Sigmoid colon (tissue), 7 donors: ENCODE data around the gene CDHR3. TPM values are rescaled to one million over a fixed set of nuclear protein-coding genes. Genes with fewer than 3 reads are reported as not detected.

Experiments used
- DNase-seq: peaks from one replicate; pipeline ENCODE4 v3.0.0-alpha.2; 2019
- H3K27ac ChIP-seq, 4 donors: fragments of 200-600 bp; sonication (generic); one replicate each; pipeline ENCODE4 v1.5.1; 2016 to 2019; ENCODE audit warnings: mild to moderate bottlenecking in 1 of 4
- H3K27me3 ChIP-seq, 3 donors: fragments of 200-600 bp; sonication (generic); one replicate each; pipeline ENCODE4 v1.5.1; 2019; ENCODE audit warnings: mild to moderate bottlenecking in 1 of 3
- H3K36me3 ChIP-seq, 4 donors: fragments of 200-600 bp; sonication (generic); one replicate each; pipeline ENCODE4 v1.5.1; 2016 to 2019
- H3K4me1 ChIP-seq, 4 donors: fragments of 200-600 bp; sonication (generic); one replicate each; pipeline ENCODE4 v1.5.1; 2017 to 2019
- H3K4me3 ChIP-seq, 4 donors: fragments of 200-600 bp; sonication (generic); one replicate each; pipeline ENCODE4 v1.5.1; 2017 to 2019; ENCODE audit warnings: mild to moderate bottlenecking in 2 of 4, moderate library complexity in 1 of 4
- H3K9me3 ChIP-seq, 4 donors: fragments of 200-600 bp in 3 of 4; sonication (generic) in 3 of 4; one replicate each; pipeline versions ENCODE4 v1.5.1 to v1.6.1; 2013 to 2019
- CTCF ChIP-seq, 4 experiments: fragments of 450-650 bp in 3 of 4; fragments of 200-600 bp in 1 of 4; IDR thresholded peaks; one replicate each; pipeline ENCODE4 v1.5.1; 2016 to 2019; ENCODE audit warnings: antibody characterized with exemption in 4 of 4, mild to moderate bottlenecking in 3 of 4, moderate library complexity in 2 of 4
- EP300 ChIP-seq, 4 donors: sonication (generic); formaldehyde crosslinking; IDR thresholded peaks; one replicate each; pipeline ENCODE4 v1.6.1; 2017; ENCODE audit warnings: antibody characterized with exemption in 4 of 4
- POLR2A ChIP-seq, 2 donors: fragments of 450-650 bp; IDR thresholded peaks; one replicate each; pipeline ENCODE4 v1.6.1; 2016; ENCODE audit warnings: antibody characterized with exemption in 2 of 2, mild to moderate bottlenecking in 2 of 2, moderate library complexity in 2 of 2
- POLR2AphosphoS5 ChIP-seq, 4 donors: sonication (generic); formaldehyde crosslinking; IDR thresholded peaks; one replicate each; pipeline ENCODE4 v1.6.1; 2017; ENCODE audit warnings: antibody characterized with exemption in 4 of 4
- WGBS, 2 donors: extraction: QIAGEN DNeasy Blood & Tissue Kit; methylation state at CpG; one replicate each; pipeline ENCODE4 v1.1.7; 2013; 5-methylcytosine and 5-hydroxymethylcytosine counted together
- intact Hi-C: fragments of 100-400 bp; cut with DNase I; formaldehyde crosslinking; loops from one replicate; pipeline ENCODE4 v1.15.1; 2023
- polyA plus RNA-seq, 3 donors: library from polyadenylated mRNA; stranded (reverse); fragments of 200-250 nt; gene quantifications; one replicate each; pipeline ENCODE4 v1.2.3, GENCODE V29; 2013
- total RNA-seq, 4 donors: library from RNA; depleted of rRNA; stranded (reverse); fragments of >200 nt; gene quantifications; one replicate each; pipeline ENCODE4 v1.1.0, GENCODE V29; 2016
- donor health status: healthy with polysubstance abuse.
- donor health status: Bipolar disorder and iron deficiency.
- donor health status: healthy.

The CDHR3 gene
- total and polyA plus RNA-seq, 7 donors = 2.2 to 21.3 (median 3.7) TPM

GRCh38 chr7:106021151-106022067 is 58.3 kb downstream of the CDHR3 start:
- TF ChIP-seq POLR2A (IDR thresholded peaks at IDR 0.05) = no peak
- TF ChIP-seq POLR2AphosphoS5 (IDR thresholded peaks at IDR 0.05) = no peak
- no peak for TF ChIP-seq EP300 (IDR thresholded peaks at IDR 0.05)
- no peak for TF ChIP-seq CTCF (IDR thresholded peaks at IDR 0.05)
- H3K27ac ChIP-seq = peak overlapping the region in 3 of 4 donors; percentile 51 to 63 (median 54)
- H3K4me3 ChIP-seq = no peak overlapping the region
- WGBS, 2 donors = 87 to 92% methylated on average over 11 of the region's 11 CpGs
- no peaks in the 10 kb centered on the region for H3K36me3 ChIP-seq
- DNase-seq = no peak
- intact Hi-C loops = no loop called here
- H3K4me1 ChIP-seq = peaks cover 0 to 13% (median 10%) of the 10 kb centered on the region in 4 donors
- H3K27me3 ChIP-seq = no peaks in the 10 kb centered on the region
- H3K9me3 ChIP-seq = no peaks in the 10 kb centered on the region

- intact Hi-C loops = no loop called here
- Histone ChIP-seq H3K36me3 (no peaks in the 10 kb centered on the region), H3K4me3 (no peak overlapping the region), H3K9me3 (no peaks in the 10 kb centered on the region), H3K27me3 (no peaks in the 10 kb centered on the region), H3K27ac (no peak overlapping the region), H3K4me1 (peaks cover 0 to 9% (median 7%) of the 10 kb centered on the region in 4 donors)
- TF ChIP-seq EP300 (IDR thresholded peaks at IDR 0.05) = no peak
- no peak for TF ChIP-seq CTCF (IDR thresholded peaks at IDR 0.05)
- no peak for TF ChIP-seq POLR2AphosphoS5 (IDR thresholded peaks at IDR 0.05)
- no peak for TF ChIP-seq POLR2A (IDR thresholded peaks at IDR 0.05)
- 57 to 85% methylated on average over 8 of the region's 8 CpGs for WGBS, 2 donors
- DNase-seq = no peak
These were observed 59.2 kb downstream of the CDHR3 start for GRCh38 chr7:106022193-106022821.

GRCh38 chr7:106023369-106024322 is 60.6 kb downstream of the CDHR3 start:
- intact Hi-C loops = no loop called here
- H3K27ac ChIP-seq = no peak overlapping the region
- TF ChIP-seq POLR2AphosphoS5 (IDR thresholded peaks at IDR 0.05) (no peak), CTCF (IDR thresholded peaks at IDR 0.05) (no peak), POLR2A (IDR thresholded peaks at IDR 0.05) (no peak), EP300 (IDR thresholded peaks at IDR 0.05) (no peak)
- no peak for DNase-seq
- no peaks in the 10 kb centered on the region for H3K9me3 ChIP-seq
- H3K4me1 ChIP-seq = peaks cover 0 to 9% (median 7%) of the 10 kb centered on the region in 4 donors
- H3K4me3 ChIP-seq = no peak overlapping the region
- no peaks in the 10 kb centered on the region for H3K36me3 ChIP-seq
- 62 to 89% methylated on average over 6 of the region's 6 CpGs for WGBS, 2 donors
- no peaks in the 10 kb centered on the region for H3K27me3 ChIP-seq

GRCh38 chr7:106026101-106026500 is 63.0 kb downstream of the CDHR3 start:
- Histone ChIP-seq H3K9me3 (no peaks in the 10 kb centered on the region), H3K4me3 (no peak overlapping the region), H3K4me1 (peaks cover 0 to 7% (median 6%) of the 10 kb centered on the region in 4 donors), H3K36me3 (no peaks in the 10 kb centered on the region), H3K27me3 (no peaks in the 10 kb centered on the region), H3K27ac (no peak overlapping the region)
- DNase-seq = no peak
- intact Hi-C loops = no loop called here
- TF ChIP-seq POLR2AphosphoS5 (IDR thresholded peaks at IDR 0.05) = no peak
- no peak for TF ChIP-seq POLR2A (IDR thresholded peaks at IDR 0.05)
- no peak for TF ChIP-seq CTCF (IDR thresholded peaks at IDR 0.05)
- no peak for TF ChIP-seq EP300 (IDR thresholded peaks at IDR 0.05)
- 75 to 79% methylated on average over 2 of the region's 2 CpGs for WGBS, 2 donors
